K562 (cell line): Measurements from ENCODE around the gene TRMT1. TPM values are rescaled to one million over a fixed set of nuclear protein-coding genes. Genes with fewer than 3 reads are reported as not detected.

Experiments
- CBX5 ChIP-seq: IDR thresholded peaks from 2 replicates; pipeline ENCODE4 v1.6.1; 2014; ENCODE audit warnings: low read depth, borderline replicate concordance
- GATAD2A ChIP-seq: fragments of 450-650 bp; IDR thresholded peaks from 2 replicates; pipeline ENCODE4 v1.6.1; 2017
- NCOA2 ChIP-seq, 2 experiments: fragments of 450-650 bp; IDR thresholded peaks; 2 replicates each; pipeline ENCODE4 v1.6.1; 2018; ENCODE audit warnings: mild to moderate bottlenecking in 2 of 2, moderate library complexity in 1 of 2; ENCODE audit not compliant: partially characterized antibody in 2 of 2
- PRDM10 ChIP-seq: fragments of 450-650 bp; IDR thresholded peaks from 2 replicates; pipeline ENCODE4 v1.6.1; 2018; ENCODE audit not compliant: partially characterized antibody
- PURB ChIP-seq: sonication (generic); formaldehyde crosslinking; IDR thresholded peaks from 2 replicates; pipeline ENCODE4 v1.9.0; 2021; ENCODE audit warnings: low read depth, mild to moderate bottlenecking, missing genetic modification reagents
- RREB1 ChIP-seq: fragments of 250-450 bp; sonication (Bioruptor Pico); IDR thresholded peaks from 2 replicates; pipeline ENCODE4 v1.4.0; 2020
- TFAP4 ChIP-seq: sonication (generic); formaldehyde crosslinking; IDR thresholded peaks from 2 replicates; pipeline ENCODE4 v1.8.0; 2022; ENCODE audit warnings: missing genetic modification reagents, mild to moderate bottlenecking, moderate library complexity, borderline replicate concordance
- U2AF1 ChIP-seq: fragments of 200-400 bp; formaldehyde crosslinking; optimal IDR thresholded peaks from 2 replicates; pipeline ENCODE3; 2017; ENCODE audit warnings: mild to moderate bottlenecking, low read depth, low read length, moderate library complexity
- ZNF197 ChIP-seq: fragments of 200-800 bp; sonication (Bioruptor generic); IDR thresholded peaks from 2 replicates; pipeline ENCODE4 v1.6.1; 2016; ENCODE audit warnings: low read depth, missing genetic modification characterization, missing compliant biosample characterization
- polyA plus RNA-seq, 8 experiments: library from polyadenylated mRNA; depleted of rRNA in 4 of 8; stranded (reverse) in 5 of 8; unstranded in 3 of 8; fragments of >200 nt; fragmentation: Nextera tagmentation in 2 of 8; fragmentation: Illumina TruSeq in 1 of 8; extraction: Ambion mirVana in 2 of 8; extraction: Trizol in 1 of 8; gene quantifications; 2 replicates each; pipeline versions ENCODE4 v1.2.1 to v1.2.3, GENCODE V29; 2011 to 2014; ENCODE audit warnings: inconsistent platforms in 1 of 8, missing spikeins in 1 of 8
- total RNA-seq, 7 experiments: library from RNA; depleted of rRNA in 6 of 7; stranded (reverse); fragments of >200 nt in 6 of 7; fragmentation: Illumina TruSeq in 2 of 7; extraction: Trizol in 2 of 7; gene quantifications; 2 replicates each; pipeline versions ENCODE4 v1.2.1 to v1.2.3, GENCODE V29; 2011 to 2021; ENCODE audit warnings: low replicate concordance in 1 of 7
- TF ChIP-seq, protein P1 (sequence below): fragments of 450-650 bp; IDR thresholded peaks from 2 replicates; pipeline ENCODE4 v1.6.1; 2017; ENCODE audit warnings: antibody characterized with exemption, mild to moderate bottlenecking

The TRMT1 gene
- total and polyA plus RNA-seq, 9 of the 15 experiments (the other 6 are each of a cell fraction or from before 2014, with no cell fraction given): 5.8 to 158 (median 54.3) TPM

DNA sequence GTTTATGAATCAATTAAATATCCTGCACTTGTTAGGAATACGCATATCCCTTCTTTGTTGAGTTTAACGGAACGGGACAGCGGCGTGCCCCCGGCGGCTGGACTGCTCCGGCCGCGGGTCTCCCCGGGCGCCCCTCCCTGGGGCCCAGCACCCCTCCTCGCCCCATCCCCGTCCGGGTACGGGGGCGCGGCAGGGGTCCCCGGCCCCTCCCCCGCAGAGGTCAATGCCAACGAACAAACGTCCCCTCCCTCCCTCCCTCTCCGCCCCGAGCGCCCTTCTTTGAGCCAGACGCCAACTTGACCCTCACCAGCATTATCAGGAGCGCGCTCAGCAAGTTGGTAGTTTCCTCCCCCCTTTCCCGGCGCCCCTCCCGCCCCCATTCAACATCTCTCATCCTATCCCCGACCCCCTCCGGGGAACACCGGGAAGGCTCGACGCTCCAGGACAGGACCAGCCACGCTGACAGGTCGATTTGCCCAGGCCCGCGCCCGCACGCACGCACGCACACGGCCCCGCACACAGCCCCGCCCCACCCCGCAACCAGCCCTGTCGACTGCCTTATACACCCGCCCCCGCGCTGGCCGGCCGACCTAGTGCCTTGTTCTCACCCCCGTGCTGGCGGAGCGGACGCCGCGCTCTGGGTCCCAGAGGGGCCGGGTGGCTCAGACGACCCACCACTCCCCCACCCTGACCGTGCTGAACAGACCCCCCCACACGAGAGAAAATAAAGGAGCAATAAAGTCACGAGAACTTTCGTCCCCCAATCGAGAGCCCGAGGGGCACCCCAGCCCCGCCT, 18.9 kb downstream of the TRMT1 start (continued):
- TF ChIP-seq TFAP4 (peak; percentile 60), ZNF197 (CRISPR knock-in tag) (no peak; the same call in 1 of the 2 replicates), GATAD2A (no peak), CBX5 (no peak), U2AF1 (peak; percentile 58), NCOA2 (IDR thresholded peaks at IDR 0.05; ENCODE audit: partially characterized antibody in 2 of 2) (no peak), RREB1 (CRISPR knock-in tag) (no peak), PURB (CRISPR knock-in tag) (no peak), PRDM10 (peak; percentile 13)
- TF ChIP-seq, protein P1, sequence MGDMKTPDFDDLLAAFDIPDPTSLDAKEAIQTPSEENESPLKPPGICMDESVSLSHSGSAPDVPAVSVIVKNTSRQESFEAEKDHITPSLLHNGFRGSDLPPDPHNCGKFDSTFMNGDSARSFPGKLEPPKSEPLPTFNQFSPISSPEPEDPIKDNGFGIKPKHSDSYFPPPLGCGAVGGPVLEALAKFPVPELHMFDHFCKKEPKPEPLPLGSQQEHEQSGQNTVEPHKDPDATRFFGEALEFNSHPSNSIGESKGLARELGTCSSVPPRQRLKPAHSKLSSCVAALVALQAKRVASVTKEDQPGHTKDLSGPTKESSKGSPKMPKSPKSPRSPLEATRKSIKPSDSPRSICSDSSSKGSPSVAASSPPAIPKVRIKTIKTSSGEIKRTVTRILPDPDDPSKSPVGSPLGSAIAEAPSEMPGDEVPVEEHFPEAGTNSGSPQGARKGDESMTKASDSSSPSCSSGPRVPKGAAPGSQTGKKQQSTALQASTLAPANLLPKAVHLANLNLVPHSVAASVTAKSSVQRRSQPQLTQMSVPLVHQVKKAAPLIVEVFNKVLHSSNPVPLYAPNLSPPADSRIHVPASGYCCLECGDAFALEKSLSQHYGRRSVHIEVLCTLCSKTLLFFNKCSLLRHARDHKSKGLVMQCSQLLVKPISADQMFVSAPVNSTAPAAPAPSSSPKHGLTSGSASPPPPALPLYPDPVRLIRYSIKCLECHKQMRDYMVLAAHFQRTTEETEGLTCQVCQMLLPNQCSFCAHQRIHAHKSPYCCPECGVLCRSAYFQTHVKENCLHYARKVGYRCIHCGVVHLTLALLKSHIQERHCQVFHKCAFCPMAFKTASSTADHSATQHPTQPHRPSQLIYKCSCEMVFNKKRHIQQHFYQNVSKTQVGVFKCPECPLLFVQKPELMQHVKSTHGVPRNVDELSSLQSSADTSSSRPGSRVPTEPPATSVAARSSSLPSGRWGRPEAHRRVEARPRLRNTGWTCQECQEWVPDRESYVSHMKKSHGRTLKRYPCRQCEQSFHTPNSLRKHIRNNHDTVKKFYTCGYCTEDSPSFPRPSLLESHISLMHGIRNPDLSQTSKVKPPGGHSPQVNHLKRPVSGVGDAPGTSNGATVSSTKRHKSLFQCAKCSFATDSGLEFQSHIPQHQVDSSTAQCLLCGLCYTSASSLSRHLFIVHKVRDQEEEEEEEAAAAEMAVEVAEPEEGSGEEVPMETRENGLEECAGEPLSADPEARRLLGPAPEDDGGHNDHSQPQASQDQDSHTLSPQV: no peak
